ENCODE results near the gene CCDC88C. TPM values are rescaled to one million over a fixed set of nuclear protein-coding genes. Genes with fewer than 3 reads are reported as not detected.

Gene CCDC88C
- total and polyA plus RNA-seq, 2 experiments from 2014 or later, result 23.6 to 60.7 TPM

DNA sequence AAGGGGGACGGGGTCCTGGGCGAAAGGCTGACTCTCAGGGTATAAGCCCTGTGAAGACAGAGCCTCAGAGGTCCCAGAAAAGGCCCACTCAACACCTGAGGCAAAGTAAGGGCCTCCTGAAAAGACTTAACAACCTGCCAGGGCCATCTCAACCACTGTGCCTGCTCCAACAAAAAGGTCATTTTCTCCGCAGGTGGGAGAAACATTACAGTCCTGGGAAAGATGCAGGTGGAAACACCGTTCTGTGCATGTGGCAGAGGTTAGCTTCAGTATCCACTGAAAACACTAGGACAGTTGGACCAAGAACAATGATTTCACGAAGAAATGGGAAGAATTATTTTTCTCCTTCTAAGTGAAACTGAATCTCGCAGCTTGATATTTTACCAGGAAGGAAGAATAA is 50.9 kb downstream of the CCDC88C start:
- no peak overlapping the region for H3K4me3 ChIP-seq
- ATAC-seq (no peak), DNase-seq (ENCODE audit: low spot score) (no peak)
- no peaks in the 10 kb centered on the region for H3K27me3 ChIP-seq (ENCODE audit: insufficient read depth)
- H3K27ac ChIP-seq (ENCODE audit: low read depth), result no peak overlapping the region
- no peak overlapping the region for H2AFZ ChIP-seq
- H3K4me1 ChIP-seq (ENCODE audit: insufficient read depth), result peaks cover 22% of the 10 kb centered on the region; the same call in 1 of the 2 replicates
- H3K36me3 Mint-ChIP-seq (ENCODE audit: low read depth), result no peaks in the 10 kb centered on the region
- H3K9me2 ChIP-seq (ENCODE audit: insufficient read depth), result no peaks in the 10 kb centered on the region
- no peak overlapping the region for H3K27ac Mint-ChIP-seq
- peaks cover 22% of the 10 kb centered on the region for H4K20me1 ChIP-seq (replicated peaks; ENCODE audit: insufficient read depth)
- H3K79me2 ChIP-seq (replicated peaks; ENCODE audit: insufficient read depth), result peaks cover 91% of the 10 kb centered on the region
- H3K27me3 Mint-ChIP-seq (ENCODE audit: insufficient read depth, low read depth, poor library complexity), result peaks cover 10% of the 10 kb centered on the region
- no peak overlapping the region for H3K4me3 Mint-ChIP-seq
- H3K4me1 Mint-ChIP-seq, result peaks cover 48% of the 10 kb centered on the region
- no peak overlapping the region for H3K4me2 ChIP-seq
- no peaks in the 10 kb centered on the region for H3K36me3 ChIP-seq (ENCODE audit: insufficient read depth)
- H3F3A ChIP-seq (replicated peaks; ENCODE audit: low read depth), result no peaks in the 10 kb centered on the region
- TF ChIP-seq, protein P1, sequence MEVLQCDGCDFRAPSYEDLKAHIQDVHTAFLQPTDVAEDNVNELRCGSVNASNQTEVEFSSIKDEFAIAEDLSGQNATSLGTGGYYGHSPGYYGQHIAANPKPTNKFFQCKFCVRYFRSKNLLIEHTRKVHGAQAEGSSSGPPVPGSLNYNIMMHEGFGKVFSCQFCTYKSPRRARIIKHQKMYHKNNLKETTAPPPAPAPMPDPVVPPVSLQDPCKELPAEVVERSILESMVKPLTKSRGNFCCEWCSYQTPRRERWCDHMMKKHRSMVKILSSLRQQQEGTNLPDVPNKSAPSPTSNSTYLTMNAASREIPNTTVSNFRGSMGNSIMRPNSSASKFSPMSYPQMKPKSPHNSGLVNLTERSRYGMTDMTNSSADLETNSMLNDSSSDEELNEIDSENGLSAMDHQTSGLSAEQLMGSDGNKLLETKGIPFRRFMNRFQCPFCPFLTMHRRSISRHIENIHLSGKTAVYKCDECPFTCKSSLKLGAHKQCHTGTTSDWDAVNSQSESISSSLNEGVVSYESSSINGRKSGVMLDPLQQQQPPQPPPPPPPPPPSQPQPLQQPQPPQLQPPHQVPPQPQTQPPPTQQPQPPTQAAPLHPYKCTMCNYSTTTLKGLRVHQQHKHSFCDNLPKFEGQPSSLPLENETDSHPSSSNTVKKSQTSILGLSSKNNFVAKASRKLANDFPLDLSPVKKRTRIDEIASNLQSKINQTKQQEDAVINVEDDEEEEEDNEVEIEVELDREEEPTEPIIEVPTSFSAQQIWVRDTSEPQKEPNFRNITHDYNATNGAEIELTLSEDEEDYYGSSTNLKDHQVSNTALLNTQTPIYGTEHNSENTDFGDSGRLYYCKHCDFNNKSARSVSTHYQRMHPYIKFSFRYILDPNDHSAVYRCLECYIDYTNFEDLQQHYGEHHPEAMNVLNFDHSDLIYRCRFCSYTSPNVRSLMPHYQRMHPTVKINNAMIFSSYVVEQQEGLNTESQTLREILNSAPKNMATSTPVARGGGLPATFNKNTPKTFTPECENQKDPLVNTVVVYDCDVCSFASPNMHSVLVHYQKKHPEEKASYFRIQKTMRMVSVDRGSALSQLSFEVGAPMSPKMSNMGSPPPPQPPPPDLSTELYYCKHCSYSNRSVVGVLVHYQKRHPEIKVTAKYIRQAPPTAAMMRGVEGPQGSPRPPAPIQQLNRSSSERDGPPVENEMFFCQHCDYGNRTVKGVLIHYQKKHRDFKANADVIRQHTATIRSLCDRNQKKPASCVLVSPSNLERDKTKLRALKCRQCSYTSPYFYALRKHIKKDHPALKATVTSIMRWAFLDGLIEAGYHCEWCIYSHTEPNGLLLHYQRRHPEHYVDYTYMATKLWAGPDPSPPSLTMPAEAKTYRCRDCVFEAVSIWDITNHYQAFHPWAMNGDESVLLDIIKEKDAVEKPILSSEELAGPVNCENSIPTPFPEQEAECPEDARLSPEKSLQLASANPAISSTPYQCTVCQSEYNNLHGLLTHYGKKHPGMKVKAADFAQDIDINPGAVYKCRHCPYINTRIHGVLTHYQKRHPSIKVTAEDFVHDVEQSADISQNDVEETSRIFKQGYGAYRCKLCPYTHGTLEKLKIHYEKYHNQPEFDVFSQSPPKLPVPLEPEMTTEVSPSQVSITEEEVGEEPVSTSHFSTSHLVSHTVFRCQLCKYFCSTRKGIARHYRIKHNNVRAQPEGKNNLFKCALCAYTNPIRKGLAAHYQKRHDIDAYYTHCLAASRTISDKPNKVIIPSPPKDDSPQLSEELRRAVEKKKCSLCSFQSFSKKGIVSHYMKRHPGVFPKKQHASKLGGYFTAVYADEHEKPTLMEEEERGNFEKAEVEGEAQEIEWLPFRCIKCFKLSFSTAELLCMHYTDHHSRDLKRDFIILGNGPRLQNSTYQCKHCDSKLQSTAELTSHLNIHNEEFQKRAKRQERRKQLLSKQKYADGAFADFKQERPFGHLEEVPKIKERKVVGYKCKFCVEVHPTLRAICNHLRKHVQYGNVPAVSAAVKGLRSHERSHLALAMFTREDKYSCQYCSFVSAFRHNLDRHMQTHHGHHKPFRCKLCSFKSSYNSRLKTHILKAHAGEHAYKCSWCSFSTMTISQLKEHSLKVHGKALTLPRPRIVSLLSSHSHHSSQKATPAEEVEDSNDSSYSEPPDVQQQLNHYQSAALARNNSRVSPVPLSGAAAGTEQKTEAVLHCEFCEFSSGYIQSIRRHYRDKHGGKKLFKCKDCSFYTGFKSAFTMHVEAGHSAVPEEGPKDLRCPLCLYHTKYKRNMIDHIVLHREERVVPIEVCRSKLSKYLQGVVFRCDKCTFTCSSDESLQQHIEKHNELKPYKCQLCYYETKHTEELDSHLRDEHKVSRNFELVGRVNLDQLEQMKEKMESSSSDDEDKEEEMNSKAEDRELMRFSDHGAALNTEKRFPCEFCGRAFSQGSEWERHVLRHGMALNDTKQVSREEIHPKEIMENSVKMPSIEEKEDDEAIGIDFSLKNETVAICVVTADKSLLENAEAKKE (CRISPR knock-in tag; IDR thresholded peaks at IDR 0.05), result no peak
- TF ChIP-seq ZNF331 (CRISPR knock-in tag; IDR thresholded peaks at IDR 0.05; ENCODE audit: low read depth), result no peak
- TF ChIP-seq ZNF114 (CRISPR knock-in tag; IDR thresholded peaks at IDR 0.05), result no peak
- TF ChIP-seq CREB1 (CRISPR knock-in tag; IDR thresholded peaks at IDR 0.05; ENCODE audit: low read depth), result no peak
- TF ChIP-seq JUNB (IDR thresholded peaks at IDR 0.05; ENCODE audit: unreplicated experiment), result no peak
- no peak for TF ChIP-seq NANOG (IDR thresholded peaks at IDR 0.05; ENCODE audit: borderline replicate concordance)
- no peak for TF ChIP-seq EZH2phosphoT487 (IDR thresholded peaks at IDR 0.05; ENCODE audit: unreplicated experiment)
- TF ChIP-seq ETS1 (IDR thresholded peaks at IDR 0.05), result no peak
- TF ChIP-seq STAT1 (IDR thresholded peaks at IDR 0.05; ENCODE audit: unreplicated experiment), result no peak
- TF ChIP-seq POLR2AphosphoS5 (IDR thresholded peaks at IDR 0.05; ENCODE audit: low read depth), result no peak
- no peak for TF ChIP-seq EZH2 (IDR thresholded peaks at IDR 0.05; ENCODE audit: low read depth, unreplicated experiment)
- no peak for TF ChIP-seq REST (IDR thresholded peaks at IDR 0.05; ENCODE audit: unreplicated experiment)
- H3K9me3 Mint-ChIP-seq, result no peaks in the 10 kb centered on the region
